GM19395 (cell line): Measurements from ENCODE around the gene MEGF6.

Source experiments
- ATAC-seq: cut with Tn5 transposase; IDR thresholded peaks from one replicate; pipeline ENCODE4 v1.9.1; 2021; ENCODE audit warnings: mild to moderate bottlenecking, moderate library complexity; ENCODE audit not compliant: unreplicated experiment

The MEGF6 gene

GRCh38 chr1:3522564-3523265, 88.6 kb downstream of the MEGF6 start:
- ATAC-seq: no peak

- ATAC-seq: no peak
Measured at GRCh38 chr1:3522112-3522511, 89.2 kb downstream of the MEGF6 start.

GRCh38 chr1:3521426-3521825, 89.9 kb downstream of the MEGF6 start:
- no peak for ATAC-seq

DNA sequence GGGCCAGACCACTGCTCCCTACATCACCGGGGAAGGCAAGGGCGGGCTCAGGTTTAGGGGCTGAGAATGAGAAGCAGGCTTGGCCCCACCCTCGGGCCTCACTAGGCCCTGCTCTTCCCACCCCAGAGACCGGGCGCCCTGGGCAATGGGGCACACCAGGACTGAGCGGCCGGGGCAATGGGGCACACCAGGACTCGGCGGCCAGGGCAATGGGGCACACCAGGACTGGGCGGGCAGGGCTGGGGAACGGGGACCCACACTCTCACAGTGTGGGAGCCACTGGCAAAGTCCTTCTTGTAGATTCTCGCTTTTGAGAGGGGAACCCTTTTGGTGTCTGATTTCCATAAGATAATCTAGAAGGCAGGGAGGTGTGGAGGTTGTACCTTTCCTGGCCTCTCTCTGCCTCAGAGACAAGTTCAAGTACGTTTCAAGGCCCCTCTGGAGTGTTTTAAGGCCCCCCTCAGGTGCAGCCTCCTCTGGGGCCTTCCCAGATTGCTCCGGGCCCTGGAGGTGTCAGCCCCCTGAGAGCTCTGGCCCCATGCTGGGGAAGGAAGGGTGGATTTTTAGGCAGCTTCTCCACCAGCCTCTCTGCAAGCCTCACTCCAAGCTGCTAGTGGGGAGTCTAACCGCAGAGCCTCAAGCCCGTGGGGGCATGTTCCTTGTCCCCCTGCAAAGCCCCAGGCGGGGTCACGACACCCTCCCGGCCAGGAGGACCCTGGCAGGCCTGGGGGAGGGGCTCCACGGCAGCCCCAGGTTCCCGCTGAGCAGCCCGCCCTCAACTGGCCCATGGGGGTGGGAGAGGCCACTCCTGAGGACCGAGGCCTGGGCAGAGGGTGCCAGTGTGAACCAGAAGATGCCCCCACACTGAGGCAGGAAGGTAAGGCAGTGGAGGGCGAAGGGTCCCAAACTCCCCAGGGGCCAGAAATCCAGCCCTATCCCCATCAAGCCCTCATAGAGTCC, 90.6 kb downstream of the MEGF6 start:
- ATAC-seq: no peak

GRCh38 chr1:3519301-3519885, 91.9 kb downstream of the MEGF6 start:
- ATAC-seq: no peak

- ATAC-seq: no peak
Measured at GRCh38 chr1:3518756-3519155, 92.6 kb downstream of the MEGF6 start.

DNA sequence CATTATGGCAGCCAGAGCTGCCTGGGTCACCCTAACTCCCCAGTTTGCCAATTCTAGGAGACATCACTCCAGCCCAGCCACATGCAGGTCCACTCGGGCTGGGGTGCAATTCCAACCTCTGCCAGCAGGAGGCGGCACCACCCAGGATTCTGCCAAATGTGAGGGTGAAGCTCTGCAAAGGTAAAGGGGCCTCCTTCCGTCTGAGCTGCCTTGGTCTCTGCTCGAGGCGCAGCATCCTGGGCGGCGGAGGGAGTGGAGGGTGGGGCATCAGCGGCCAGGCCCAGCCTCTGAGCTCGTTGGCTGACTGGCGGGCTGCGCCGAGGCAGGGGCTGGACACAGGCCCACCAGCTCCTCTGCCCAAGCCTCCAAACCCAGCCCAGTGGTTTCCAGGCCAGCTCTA, 93.1 kb downstream of the MEGF6 start:
- no peak for ATAC-seq

DNA sequence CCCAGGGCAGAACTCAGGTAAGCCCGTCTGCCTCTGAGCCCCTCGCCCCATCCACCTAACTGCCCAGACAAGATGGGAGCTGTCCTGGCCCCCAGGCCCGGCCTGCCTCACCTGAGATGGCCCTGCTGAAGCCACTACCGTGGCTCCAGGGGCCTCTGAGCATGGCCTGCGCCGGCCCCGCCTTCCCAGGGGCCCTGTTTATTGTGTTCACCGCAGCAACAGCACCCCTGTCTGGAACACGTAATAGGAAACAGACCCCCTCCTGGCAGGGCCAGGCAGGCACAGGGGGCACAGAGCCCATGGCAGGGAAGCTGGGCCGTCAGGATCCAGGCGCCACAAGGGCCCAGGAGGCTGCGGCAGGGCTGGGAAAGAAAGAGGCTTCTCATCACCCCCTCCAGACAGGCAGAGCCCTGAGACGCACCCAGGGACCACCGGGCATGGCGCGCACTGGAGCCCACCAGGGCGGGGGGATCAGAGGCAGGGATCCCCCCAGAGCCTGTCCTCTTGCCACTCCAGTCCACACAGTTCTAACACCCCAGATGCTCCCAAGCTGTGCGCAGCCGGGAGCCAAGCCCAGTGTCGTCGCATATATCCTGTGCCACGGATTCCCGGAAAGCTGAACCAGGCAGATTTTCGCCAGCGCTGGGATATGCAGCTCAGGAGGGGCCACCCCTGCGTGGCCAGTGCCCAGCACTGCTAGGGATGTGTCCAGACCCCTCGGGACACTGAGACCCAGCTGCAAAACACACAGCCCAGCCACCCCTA, 94.2 kb downstream of the MEGF6 start:
- ATAC-seq: no peak

- no peak for ATAC-seq
Measured at GRCh38 chr1:3516481-3516869, 94.8 kb downstream of the MEGF6 start.

- ATAC-seq: no peak
Measured at GRCh38 chr1:3515774-3516480, 95.4 kb downstream of the MEGF6 start.

- ATAC-seq: no peak
Measured at GRCh38 chr1:3515272-3515671, 96.0 kb downstream of the MEGF6 start.

- no peak for ATAC-seq
Measured at GRCh38 chr1:3514404-3514803, 96.9 kb downstream of the MEGF6 start.

GRCh38 chr1:3511856-3512255, 99.5 kb downstream of the MEGF6 start:
- no peak for ATAC-seq

DNA sequence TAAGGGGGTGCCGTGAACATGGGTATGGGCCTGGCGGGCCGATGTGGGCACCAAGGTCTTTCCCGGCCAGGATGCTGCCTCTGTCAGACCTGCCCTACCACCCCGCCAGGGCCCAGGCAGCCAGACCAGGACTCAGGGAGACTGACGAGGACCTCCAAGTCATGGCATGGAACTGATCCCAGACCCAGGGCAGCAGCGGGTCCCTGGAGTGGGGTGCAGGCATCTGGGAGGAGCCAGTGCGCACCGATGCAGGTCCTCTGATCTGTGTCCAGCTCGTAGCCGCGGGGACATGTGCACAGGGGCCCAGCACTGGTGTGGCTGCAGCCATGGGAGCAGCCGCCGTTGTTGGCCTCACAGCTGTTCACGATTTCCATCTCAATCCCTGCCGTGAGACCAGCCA, 100.0 kb downstream of the MEGF6 start:
- no peak for ATAC-seq

- ATAC-seq: no peak
Measured at GRCh38 chr1:3510956-3511250, 100.4 kb downstream of the MEGF6 start.

- ATAC-seq: no peak
Measured at GRCh38 chr1:3510136-3510955, 101.0 kb downstream of the MEGF6 start.

GRCh38 chr1:3509721-3510120, 101.6 kb downstream of the MEGF6 start:
- no peak for ATAC-seq

GRCh38 chr1:3508757-3509415, 102.4 kb downstream of the MEGF6 start:
- ATAC-seq: no peak

GRCh38 chr1:3507636-3508275, 103.6 kb downstream of the MEGF6 start:
- ATAC-seq: no peak
